GM13977 (cell line): ENCODE results near the gene ERMAP.

Experiments used
- DNase-seq: peaks from one replicate; pipeline ENCODE4 v3.0.0; 2012; ENCODE audit warnings: low spot score
- CTCF ChIP-seq: IDR thresholded peaks from 2 replicates; pipeline ENCODE4 v1.5.1; 2012; ENCODE audit warnings: mild to moderate bottlenecking, control low read depth; ENCODE audit not compliant: insufficient read depth; ENCODE audit errors: extremely low read depth, missing control alignments
- in situ Hi-C: fragments of 300-500 bp; cut with MboI; formaldehyde crosslinking; loops from one replicate; pipeline ENCODE4 v1.12.0; 2022; ENCODE audit warnings: low sequenced_read_pairs, low pct_unique_long_range_greater_than_20kb, mixed read lengths, inconsistent platforms; ENCODE audit not compliant: unreplicated experiment

The ERMAP gene

GRCh38 chr1:42825036-42825851 is 8.3 kb downstream of the ERMAP start:
- DNase-seq = no peak
- no peak for TF ChIP-seq CTCF
- in situ Hi-C loops = no loop called here

- DNase-seq = no peak
- in situ Hi-C loops = no loop called here
- TF ChIP-seq CTCF = no peak
Observed at GRCh38 chr1:42830631-42831030, 13.7 kb downstream of the ERMAP start.

GRCh38 chr1:42831273-42831672 is 14.4 kb downstream of the ERMAP start:
- no peak for DNase-seq
- in situ Hi-C loops = no loop called here
- TF ChIP-seq CTCF = no peak

- DNase-seq = no peak
- in situ Hi-C loops = no loop called here
- no peak for TF ChIP-seq CTCF
Observed at GRCh38 chr1:42832641-42833240, 15.8 kb downstream of the ERMAP start.

- no peak for TF ChIP-seq CTCF
- DNase-seq = no peak
- in situ Hi-C loops = no loop called here
Observed at GRCh38 chr1:42833981-42834380, 17.1 kb downstream of the ERMAP start.

- TF ChIP-seq CTCF = no peak
- no peak for DNase-seq
- in situ Hi-C loops = no loop called here
Observed at GRCh38 chr1:42834803-42835202, 17.9 kb downstream of the ERMAP start.
